Astrocyte (in vitro differentiated cells and primary cell): ENCODE results near the gene ARHGAP25. TPM values are rescaled to one million over a fixed set of nuclear protein-coding genes. Genes with fewer than 3 reads are reported as not detected.
A peak's percentile ranks its signal among the peaks of the same experiment; 100 is the strongest.

Experiments
- DNase-seq: peaks from one replicate; pipeline ENCODE4 v3.0.0-alpha.2; 2010; ENCODE audit warnings: low read depth
- FAIRE-seq: peaks from 2 replicates; lab custom pipeline; 2011; peaks lifted over from hg19 to GRCh38; lab: Jason Lieb, UNC
- H2AFZ ChIP-seq: 2 replicates; pipeline ENCODE4 v1.6.0; 2012; ENCODE audit warnings: low read depth, low read length, inconsistent platforms
- H3K27ac ChIP-seq: 2 replicates; pipeline ENCODE4 v1.5.1; 2011; ENCODE audit warnings: low read depth, low read length, inconsistent platforms
- H3K27me3 ChIP-seq: 2 replicates; pipeline ENCODE4 v1.6.0; 2011; ENCODE audit warnings: low read length, inconsistent platforms; ENCODE audit not compliant: insufficient read depth
- H3K36me3 ChIP-seq: 2 replicates; pipeline ENCODE4 v1.5.1; 2011; ENCODE audit warnings: low read length, inconsistent platforms; ENCODE audit not compliant: insufficient read depth
- H3K4me1 ChIP-seq: 2 replicates; pipeline ENCODE4 v1.5.1; 2011; ENCODE audit warnings: low read length, inconsistent platforms; ENCODE audit not compliant: insufficient read depth
- H3K4me2 ChIP-seq: 2 replicates; pipeline ENCODE4 v1.6.0; 2012; ENCODE audit warnings: low read length, inconsistent platforms
- H3K4me3 ChIP-seq: 2 replicates; pipeline ENCODE4 v1.5.1; 2011; ENCODE audit warnings: low read depth, mild to moderate bottlenecking, low read length, inconsistent platforms; ENCODE audit not compliant: insufficient read depth
- H3K79me2 ChIP-seq: 2 replicates; pipeline ENCODE4 v1.6.0; 2012; ENCODE audit warnings: mild to moderate bottlenecking, low read length, inconsistent platforms; ENCODE audit not compliant: insufficient read depth
- H3K9ac ChIP-seq: 2 replicates; pipeline ENCODE4 v1.6.0; 2012; ENCODE audit warnings: mild to moderate bottlenecking, low read length, inconsistent platforms
- H3K9me3 ChIP-seq: 2 replicates; pipeline ENCODE4 v1.5.1; 2012; ENCODE audit warnings: low read depth, mild to moderate bottlenecking, low read length, inconsistent platforms; ENCODE audit not compliant: insufficient read depth
- H4K20me1 ChIP-seq: 2 replicates; pipeline ENCODE4 v1.6.0; 2012; ENCODE audit warnings: low read length, inconsistent platforms; ENCODE audit not compliant: insufficient read depth
- H3K27ac Mint-ChIP-seq: one replicate; pipeline ENCODE4 v1.8.0; 2021; ENCODE audit warnings: mild to moderate bottlenecking, mixed read lengths; ENCODE audit not compliant: unreplicated experiment
- H3K27me3 Mint-ChIP-seq: one replicate; pipeline ENCODE4 v1.8.0; 2021; ENCODE audit warnings: low read depth, mixed read lengths; ENCODE audit not compliant: unreplicated experiment
- H3K36me3 Mint-ChIP-seq: one replicate; pipeline ENCODE4 v1.8.0; 2021; ENCODE audit warnings: low read depth, mixed read lengths; ENCODE audit not compliant: unreplicated experiment
- H3K4me1 Mint-ChIP-seq: one replicate; pipeline ENCODE4 v1.8.0; 2021; ENCODE audit warnings: low read depth, mixed read lengths; ENCODE audit not compliant: unreplicated experiment
- H3K4me3 Mint-ChIP-seq: one replicate; pipeline ENCODE4 v1.8.0; 2021; ENCODE audit warnings: mild to moderate bottlenecking, moderate library complexity, mixed read lengths; ENCODE audit not compliant: unreplicated experiment
- H3K9me3 Mint-ChIP-seq: one replicate; pipeline ENCODE4 v1.8.0; 2021; ENCODE audit warnings: mild to moderate bottlenecking, mixed read lengths; ENCODE audit not compliant: unreplicated experiment
- EZH2 ChIP-seq: IDR thresholded peaks from 2 replicates; pipeline ENCODE4 v1.6.1; 2012; ENCODE audit warnings: mild to moderate bottlenecking, low read length, inconsistent platforms; ENCODE audit not compliant: insufficient read depth
- total RNA-seq: library from RNA; stranded (reverse); gene quantifications from 2 replicates; pipeline ENCODE4 v1.2.1, GENCODE V29; 2021
- TF ChIP-seq, protein P1 (sequence below): IDR thresholded peaks from 2 replicates; pipeline ENCODE4 v1.5.1; 2011; ENCODE audit warnings: low read depth, mild to moderate bottlenecking, inconsistent platforms, low read length, moderate library complexity; ENCODE audit not compliant: insufficient read depth

ARHGAP25 gene
- total RNA-seq, 1 donor from 2014 or later, result 0.30 TPM

DNA sequence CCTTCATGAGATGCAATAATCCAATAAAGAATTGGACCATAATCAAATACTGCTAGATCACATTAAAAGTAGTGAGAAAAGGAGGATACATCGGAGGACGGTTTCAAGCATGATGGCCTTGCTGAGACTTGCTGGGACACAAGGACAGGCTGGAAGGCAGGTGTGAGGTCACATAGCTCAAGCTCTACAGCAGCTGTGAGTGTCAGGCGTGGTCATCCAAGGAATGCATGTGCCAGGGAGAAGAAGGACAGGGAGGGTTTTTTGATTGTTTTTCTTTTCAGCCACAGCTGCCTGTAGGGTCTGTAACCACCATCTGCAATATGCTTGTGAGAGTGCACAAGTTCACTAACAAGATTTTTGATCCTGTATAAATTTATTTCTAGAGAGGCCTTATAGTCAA is 79.0 kb downstream of the ARHGAP25 start:
- H2AFZ ChIP-seq, result no peak overlapping the region
- H4K20me1 ChIP-seq, result no peaks in the 10 kb centered on the region
- TF ChIP-seq EZH2, result no peak
- TF ChIP-seq, protein P1, sequence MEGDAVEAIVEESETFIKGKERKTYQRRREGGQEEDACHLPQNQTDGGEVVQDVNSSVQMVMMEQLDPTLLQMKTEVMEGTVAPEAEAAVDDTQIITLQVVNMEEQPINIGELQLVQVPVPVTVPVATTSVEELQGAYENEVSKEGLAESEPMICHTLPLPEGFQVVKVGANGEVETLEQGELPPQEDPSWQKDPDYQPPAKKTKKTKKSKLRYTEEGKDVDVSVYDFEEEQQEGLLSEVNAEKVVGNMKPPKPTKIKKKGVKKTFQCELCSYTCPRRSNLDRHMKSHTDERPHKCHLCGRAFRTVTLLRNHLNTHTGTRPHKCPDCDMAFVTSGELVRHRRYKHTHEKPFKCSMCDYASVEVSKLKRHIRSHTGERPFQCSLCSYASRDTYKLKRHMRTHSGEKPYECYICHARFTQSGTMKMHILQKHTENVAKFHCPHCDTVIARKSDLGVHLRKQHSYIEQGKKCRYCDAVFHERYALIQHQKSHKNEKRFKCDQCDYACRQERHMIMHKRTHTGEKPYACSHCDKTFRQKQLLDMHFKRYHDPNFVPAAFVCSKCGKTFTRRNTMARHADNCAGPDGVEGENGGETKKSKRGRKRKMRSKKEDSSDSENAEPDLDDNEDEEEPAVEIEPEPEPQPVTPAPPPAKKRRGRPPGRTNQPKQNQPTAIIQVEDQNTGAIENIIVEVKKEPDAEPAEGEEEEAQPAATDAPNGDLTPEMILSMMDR, result no peak
- H3K4me1 ChIP-seq, result no peaks in the 10 kb centered on the region
- peaks cover 2% of the 10 kb centered on the region for H3K27me3 ChIP-seq
- Mint-ChIP-seq H3K27ac (peak overlapping the region; percentile 42), H3K36me3 (no peaks in the 10 kb centered on the region), H3K9me3 (no peaks in the 10 kb centered on the region), H3K4me1 (peaks cover 24% of the 10 kb centered on the region), H3K4me3 (peak overlapping the region; percentile 58), H3K27me3 (no peaks in the 10 kb centered on the region)
- no peaks in the 10 kb centered on the region for H3K36me3 ChIP-seq
- H3K27ac ChIP-seq, result no peak overlapping the region
- H3K4me2 ChIP-seq, result no peak overlapping the region
- H3K4me3 ChIP-seq, result no peak overlapping the region
- DNase-seq (no peak), FAIRE-seq (no peak)
- no peaks in the 10 kb centered on the region for H3K79me2 ChIP-seq
- no peak overlapping the region for H3K9ac ChIP-seq
- H3K9me3 ChIP-seq, result no peaks in the 10 kb centered on the region

GRCh38 chr2:68817306-68817705 is 82.7 kb downstream of the ARHGAP25 start:
- Histone ChIP-seq H3K79me2 (no peaks in the 10 kb centered on the region), H4K20me1 (no peaks in the 10 kb centered on the region), H3K4me3 (no peak overlapping the region), H3K27ac (no peak overlapping the region), H3K4me1 (no peaks in the 10 kb centered on the region), H3K27me3 (peaks cover 2% of the 10 kb centered on the region), H2AFZ (no peak overlapping the region), H3K9me3 (no peaks in the 10 kb centered on the region), H3K4me2 (no peak overlapping the region), H3K36me3 (no peaks in the 10 kb centered on the region), H3K9ac (no peak overlapping the region)
- H3K36me3 Mint-ChIP-seq, result no peaks in the 10 kb centered on the region
- no peaks in the 10 kb centered on the region for H3K9me3 Mint-ChIP-seq
- TF ChIP-seq EZH2, result no peak
- TF ChIP-seq, protein P1, result no peak
- DNase-seq, result no peak
- H3K27me3 Mint-ChIP-seq, result peaks cover 2% of the 10 kb centered on the region
- FAIRE-seq, result no peak
- H3K4me1 Mint-ChIP-seq, result peaks cover 7% of the 10 kb centered on the region
- H3K27ac Mint-ChIP-seq, result no peak overlapping the region
- no peak overlapping the region for H3K4me3 Mint-ChIP-seq

GRCh38 chr2:68819556-68819955 is 84.9 kb downstream of the ARHGAP25 start:
- Histone ChIP-seq H3K4me3 (no peak overlapping the region), H3K36me3 (no peaks in the 10 kb centered on the region), H3K4me1 (no peaks in the 10 kb centered on the region), H4K20me1 (no peaks in the 10 kb centered on the region), H3K9me3 (no peaks in the 10 kb centered on the region), H3K27me3 (peaks cover 2% of the 10 kb centered on the region), H3K4me2 (no peak overlapping the region), H3K79me2 (no peaks in the 10 kb centered on the region), H3K9ac (no peak overlapping the region), H2AFZ (no peak overlapping the region), H3K27ac (no peak overlapping the region)
- H3K9me3 Mint-ChIP-seq, result no peaks in the 10 kb centered on the region
- H3K4me1 Mint-ChIP-seq, result no peaks in the 10 kb centered on the region
- no peaks in the 10 kb centered on the region for H3K36me3 Mint-ChIP-seq
- FAIRE-seq (no peak), DNase-seq (no peak)
- H3K27ac Mint-ChIP-seq, result no peak overlapping the region
- TF ChIP-seq, protein P1, result no peak
- no peak for TF ChIP-seq EZH2
- no peak overlapping the region for H3K4me3 Mint-ChIP-seq
- H3K27me3 Mint-ChIP-seq, result peaks cover 7% of the 10 kb centered on the region
